Naive thymus-derived CD4-positive, alpha-beta T cell (primary cell): ENCODE results near the gene ENTPD6. TPM values are rescaled to one million over a fixed set of nuclear protein-coding genes. Genes with fewer than 3 reads are reported as not detected.
"Not testable (repeated sequence)": the region's sequence is repeated elsewhere in the genome, so short reads cannot be mapped to it uniquely, and the experiment has no call there.

Experiments
- ATAC-seq: fragments of 150-1000 bp; cut with Tn5 transposase; 2 replicates; pipeline ENCODE4 v1.10.0; 2021; ENCODE audit warnings: mild to moderate bottlenecking, moderate library complexity
- CTCF ChIA-PET: fragments of 350-600 bp; sonication (Branson Sonifier 250); formaldehyde crosslinking; loops from one replicate; lab custom pipeline; 2021; ENCODE audit warnings: antibody characterized with exemption; lab: Charles Lee
- POLR2A ChIA-PET: fragments of 350-600 bp; sonication (Branson Sonifier 250); formaldehyde crosslinking; loops from one replicate; lab custom pipeline; 2021; ENCODE audit warnings: antibody characterized with exemption, inconsistent platforms; lab: Charles Lee
- DNase-seq, 9 donors: peaks; one replicate each; pipeline versions ENCODE4 v3.0.0 to v3.0.0-alpha.2; 2020 to 2022; ENCODE audit warnings: mixed read lengths in 1 of 9
- H3K27ac ChIP-seq: one replicate; pipeline ENCODE4 v1.7.0; 2013; ENCODE audit warnings: mild to moderate bottlenecking, low read depth, low read length, moderate library complexity
- H3K27me3 ChIP-seq, 2 donors: one replicate each; pipeline ENCODE4 v1.7.0; 2013; ENCODE audit warnings: low read length in 2 of 2, mild to moderate bottlenecking in 2 of 2, moderate library complexity in 2 of 2; ENCODE audit not compliant: control insufficient read depth in 2 of 2, insufficient read depth in 2 of 2
- H3K36me3 ChIP-seq, 3 experiments: 1 replicate in 2 of 3; 2 replicates in 1 of 3; pipeline ENCODE4 v1.7.0; 2013; ENCODE audit warnings: low read length in 3 of 3, mild to moderate bottlenecking in 3 of 3, moderate library complexity in 1 of 3; ENCODE audit not compliant: insufficient read depth in 3 of 3, control insufficient read depth in 2 of 3
- H3K4me1 ChIP-seq, 2 donors: one replicate each; pipeline ENCODE4 v1.7.0; 2013; ENCODE audit warnings: low read length in 2 of 2, mild to moderate bottlenecking in 2 of 2, moderate library complexity in 1 of 2; ENCODE audit not compliant: control insufficient read depth in 2 of 2, insufficient read depth in 2 of 2
- H3K4me3 ChIP-seq: 2 replicates; pipeline ENCODE4 v1.7.0; 2013; ENCODE audit warnings: mild to moderate bottlenecking, low read length
- H3K9me3 ChIP-seq, 3 experiments: 1 replicate in 2 of 3; 2 replicates in 1 of 3; pipeline ENCODE4 v1.7.0; 2013; ENCODE audit warnings: low read length in 3 of 3; ENCODE audit not compliant: control insufficient read depth in 2 of 3
- H3K27ac Mint-ChIP-seq, 9 donors: one replicate each; pipeline ENCODE4 v1.8.0; 2020 to 2022; ENCODE audit warnings: mixed read lengths in 9 of 9, mild to moderate bottlenecking in 8 of 9, moderate library complexity in 5 of 9, inconsistent platforms in 2 of 9
- H3K27me3 Mint-ChIP-seq, 5 donors: one replicate each; pipeline ENCODE4 v1.8.0; 2021 to 2022; ENCODE audit warnings: mixed read lengths in 5 of 5, mild to moderate bottlenecking in 1 of 5
- H3K36me3 Mint-ChIP-seq, 5 donors: one replicate each; pipeline ENCODE4 v1.8.0; 2020 to 2022; ENCODE audit warnings: mixed read lengths in 5 of 5, mild to moderate bottlenecking in 3 of 5, inconsistent platforms in 1 of 5
- H3K4me1 Mint-ChIP-seq, 7 donors: one replicate each; pipeline ENCODE4 v1.8.0; 2020 to 2022; ENCODE audit warnings: mixed read lengths in 7 of 7, mild to moderate bottlenecking in 3 of 7, inconsistent platforms in 1 of 7
- H3K4me3 Mint-ChIP-seq, 10 donors: one replicate each; pipeline ENCODE4 v1.8.0; 2020 to 2022; ENCODE audit warnings: mild to moderate bottlenecking in 10 of 10, mixed read lengths in 10 of 10, moderate library complexity in 6 of 10, inconsistent platforms in 2 of 10
- H3K9me3 Mint-ChIP-seq, 11 donors: one replicate each; pipeline ENCODE4 v1.8.0; 2020 to 2022; ENCODE audit warnings: mixed read lengths in 11 of 11, mild to moderate bottlenecking in 4 of 11, inconsistent platforms in 1 of 11, moderate library complexity in 1 of 11
- intact Hi-C, 2 donors: fragments of 100-400 bp; cut with micrococcal nuclease; formaldehyde crosslinking; loops; one replicate each; pipeline ENCODE4 v1.15.1; 2023
- polyA plus RNA-seq, 2 donors: library from polyadenylated mRNA; unstranded; fragments of 300-500 nt; fragmentation: Illumina TruSeq; gene quantifications; one replicate each; pipeline ENCODE4 v1.2.3, GENCODE V29; 2021
- total RNA-seq, 6 experiments: library from RNA in 5 of 6; stranded (reverse) in 5 of 6; gene quantifications; 1 replicate in 5 of 6; 2 replicates in 1 of 6; pipeline ENCODE4 v1.2.3 and lab custom pipeline; 2021 to 2026

The ENTPD6 gene
- total and polyA plus RNA-seq, 7 experiments from 2014 or later: 41.1 to 108 (median 68.6) TPM

DNA sequence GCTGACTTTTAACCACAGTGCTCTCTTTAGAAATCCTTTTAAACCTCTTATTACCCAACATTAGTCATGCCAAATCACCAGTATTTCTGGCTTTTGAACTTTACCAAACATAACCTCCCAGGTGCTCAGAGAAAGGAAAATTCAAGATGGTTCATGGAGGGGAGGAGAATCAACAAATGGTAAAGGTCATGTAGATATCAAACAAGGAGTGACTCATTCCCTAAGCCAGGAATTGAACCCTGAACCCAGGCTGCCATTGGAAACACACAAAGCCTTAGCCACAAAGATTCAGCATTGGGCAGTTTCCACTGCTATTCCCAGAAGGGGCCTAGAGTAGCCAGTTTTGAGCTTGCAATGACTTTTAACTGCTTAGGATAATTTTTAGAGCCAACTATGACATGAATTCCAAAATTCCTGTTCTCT lies 21.6 kb upstream of the ENTPD6 start:
- ChIA-PET POLR2A (interaction anchor here (0.6 kb wide), 1 partner anchor 732 kb away, joined by 3 read pairs; no protein-coding TSS in a partner anchor), CTCF (no interaction called here)
- H3K9me3 Mint-ChIP-seq: peaks cover 0 to 13% (median 0%) of the 10 kb centered on the region in 11 donors
- Histone ChIP-seq H3K9me3 (no peaks in the 10 kb centered on the region), H3K27ac (no peak overlapping the region), H3K27me3 (no peaks in the 10 kb centered on the region), H3K36me3 (no peaks in the 10 kb centered on the region), H3K4me3 (no peak overlapping the region), H3K4me1 (no peaks in the 10 kb centered on the region)
- no peak overlapping the region for H3K27ac Mint-ChIP-seq
- DNase-seq (no peak), ATAC-seq (no peak)
- H3K27me3 Mint-ChIP-seq: peaks cover 0 to 20% (median 0%) of the 10 kb centered on the region in 5 donors
- no peak overlapping the region for H3K4me3 Mint-ChIP-seq
- intact Hi-C loops: no loop called here
- peaks cover 0 to 4% (median 0%) of the 10 kb centered on the region in 5 donors for H3K36me3 Mint-ChIP-seq
- H3K4me1 Mint-ChIP-seq: no peaks in the 10 kb centered on the region

GRCh38 chr20:25176184-25176583 lies 19.3 kb upstream of the ENTPD6 start:
- Mint-ChIP-seq H3K9me3 (peaks cover 0 to 13% (median 0%) of the 10 kb centered on the region in 11 donors), H3K27me3 (peaks cover 0 to 14% (median 0%) of the 10 kb centered on the region in 5 donors), H3K4me3 (no peak overlapping the region), H3K36me3 (peaks cover 0 to 4% (median 0%) of the 10 kb centered on the region in 5 donors), H3K27ac (no peak overlapping the region), H3K4me1 (no peaks in the 10 kb centered on the region)
- CTCF ChIA-PET: interaction anchor here (1.6 kb wide), 1 partner anchor 180 kb away, joined by 5 read pairs; no protein-coding TSS in a partner anchor
- H3K4me1 ChIP-seq: no peaks in the 10 kb centered on the region
- no peak overlapping the region for H3K4me3 ChIP-seq
- no peaks in the 10 kb centered on the region for H3K9me3 ChIP-seq
- ATAC-seq (no peak), DNase-seq (no peak)
- intact Hi-C loops: loop anchor here in 1 of 2 donors (5.0 kb wide), 1 partner anchor 1074 kb away; no protein-coding TSS in a partner anchor
- no peak overlapping the region for H3K27ac ChIP-seq
- POLR2A ChIA-PET: interaction anchor here (1.1 kb wide), 1 partner anchor 8 kb away, joined by 3 read pairs; no protein-coding TSS in a partner anchor
- no peaks in the 10 kb centered on the region for H3K36me3 ChIP-seq
- no peaks in the 10 kb centered on the region for H3K27me3 ChIP-seq

DNA sequence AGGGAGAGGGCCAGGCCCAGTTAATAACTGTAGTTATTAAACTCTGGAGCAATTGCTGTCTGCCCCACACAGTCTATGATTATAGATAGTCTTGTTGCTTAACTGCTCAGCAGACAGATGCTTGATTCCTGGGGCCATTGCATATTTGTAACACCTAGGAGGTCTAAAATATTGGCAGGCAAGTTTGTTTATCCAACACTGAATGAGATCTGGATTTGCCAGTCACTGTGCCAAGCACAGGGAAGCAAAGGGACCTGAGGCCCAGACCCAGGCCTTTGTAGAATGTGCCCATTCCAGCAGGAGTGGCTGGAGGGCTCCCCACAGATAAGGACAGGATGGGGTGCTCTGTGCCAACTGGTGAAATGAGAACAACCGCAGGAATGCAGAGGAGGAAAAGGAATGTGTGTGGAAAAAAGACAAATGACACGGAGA lies 17.6 kb upstream of the ENTPD6 start:
- no peak overlapping the region for H3K27ac Mint-ChIP-seq
- intact Hi-C loops: loop anchor here (2.0 to 5.0 kb wide), 3 partner anchors 113 to 1076 kb away; no protein-coding TSS in a partner anchor
- H3K36me3 Mint-ChIP-seq: peaks cover 0 to 3% (median 0%) of the 10 kb centered on the region in 5 donors
- H3K4me3 Mint-ChIP-seq: no peak overlapping the region
- no peaks in the 10 kb centered on the region for H3K4me1 ChIP-seq
- H3K27me3 ChIP-seq: no peaks in the 10 kb centered on the region
- no peaks in the 10 kb centered on the region for H3K36me3 ChIP-seq
- no peak for DNase-seq
- H3K4me1 Mint-ChIP-seq: no peaks in the 10 kb centered on the region
- ChIA-PET POLR2A (no interaction called here), CTCF (interaction anchor here (0.6 to 2.8 kb wide), 2 partner anchors 40 to 184 kb away, joined by 3 to 12 read pairs; no protein-coding TSS in a partner anchor)
- H3K27ac ChIP-seq: no peak overlapping the region
- no peaks in the 10 kb centered on the region for H3K9me3 ChIP-seq
- H3K27me3 Mint-ChIP-seq: peaks cover 0 to 20% (median 0%) of the 10 kb centered on the region in 5 donors
- no peak overlapping the region for H3K4me3 ChIP-seq
- ATAC-seq: no peak
- H3K9me3 Mint-ChIP-seq: peaks cover 0 to 16% (median 3%) of the 10 kb centered on the region in 11 donors

GRCh38 chr20:25178563-25179438 lies 16.7 kb upstream of the ENTPD6 start:
- H3K27me3 ChIP-seq: no peaks in the 10 kb centered on the region

GRCh38 chr20:25179439-25180089 lies 15.9 kb upstream of the ENTPD6 start:
- POLR2A ChIA-PET: interaction anchor here (1.3 kb wide), 1 partner anchor 15 kb away, joined by 4 read pairs; no protein-coding TSS in a partner anchor
- peaks cover 0 to 6% (median 5%) of the 10 kb centered on the region in 5 donors for H3K36me3 Mint-ChIP-seq
- no peaks in the 10 kb centered on the region for H3K9me3 ChIP-seq
- H3K27me3 Mint-ChIP-seq: peaks cover 8 to 32% (median 14%) of the 10 kb centered on the region in 5 donors
- H3K4me3 Mint-ChIP-seq: no peak overlapping the region
- no peak overlapping the region for H3K27ac ChIP-seq
- H3K9me3 Mint-ChIP-seq: peaks cover 7 to 25% (median 11%) of the 10 kb centered on the region in 11 donors
- H3K4me1 ChIP-seq: no peaks in the 10 kb centered on the region
- CTCF ChIA-PET: interaction anchor here (0.9 to 2.8 kb wide), 5 partner anchors 21 to 186 kb away, joined by 3 to 12 read pairs (median 3); no protein-coding TSS in a partner anchor
- intact Hi-C loops: loop anchor here (1.0 to 5.0 kb wide), 7 partner anchors 95 to 1077 kb away; no protein-coding TSS in a partner anchor
- H3K4me3 ChIP-seq: no peak overlapping the region
- no peaks in the 10 kb centered on the region for H3K4me1 Mint-ChIP-seq
- no peak for DNase-seq
- ATAC-seq: no peak
- H3K27me3 ChIP-seq: no peaks in the 10 kb centered on the region
- H3K36me3 ChIP-seq: no peaks in the 10 kb centered on the region
- peak overlapping the region in 1 of 9 donors; percentile 28 for H3K27ac Mint-ChIP-seq

More at GRCh38 chr20:25178563-25179438, 16.7 kb upstream of the ENTPD6 start:
- peaks cover 0 to 5% (median 3%) of the 10 kb centered on the region in 5 donors for H3K36me3 Mint-ChIP-seq
- peaks cover 3 to 17% (median 7%) of the 10 kb centered on the region in 11 donors for H3K9me3 Mint-ChIP-seq
- no peak overlapping the region for H3K27ac ChIP-seq
- H3K4me3 ChIP-seq: no peak overlapping the region
- peak; percentile 82 for ATAC-seq
- no peaks in the 10 kb centered on the region for H3K4me1 ChIP-seq
- peak overlapping the region in 1 of 9 donors; percentile 38 for H3K27ac Mint-ChIP-seq
- peak in 6 of 9 donors; percentile 21 to 52 (median 46) for DNase-seq
- no peak overlapping the region for H3K4me3 Mint-ChIP-seq
- H3K4me1 Mint-ChIP-seq: no peaks in the 10 kb centered on the region
- ChIA-PET CTCF (interaction anchor here (0.6 to 2.8 kb wide), 7 partner anchors 22 to 185 kb away, joined by 3 to 12 read pairs (median 3); no protein-coding TSS in a partner anchor), POLR2A (interaction anchor here (0.9 to 1.3 kb wide), 2 partner anchors 16 to 183 kb away, joined by 4 read pairs; no protein-coding TSS in a partner anchor)
- intact Hi-C loops: loop anchor here (1.0 to 5.0 kb wide), 7 partner anchors 94 to 1076 kb away; no protein-coding TSS in a partner anchor
- no peaks in the 10 kb centered on the region for H3K9me3 ChIP-seq
- H3K27me3 Mint-ChIP-seq: peaks cover 4 to 27% (median 7%) of the 10 kb centered on the region in 5 donors
- no peaks in the 10 kb centered on the region for H3K36me3 ChIP-seq

DNA sequence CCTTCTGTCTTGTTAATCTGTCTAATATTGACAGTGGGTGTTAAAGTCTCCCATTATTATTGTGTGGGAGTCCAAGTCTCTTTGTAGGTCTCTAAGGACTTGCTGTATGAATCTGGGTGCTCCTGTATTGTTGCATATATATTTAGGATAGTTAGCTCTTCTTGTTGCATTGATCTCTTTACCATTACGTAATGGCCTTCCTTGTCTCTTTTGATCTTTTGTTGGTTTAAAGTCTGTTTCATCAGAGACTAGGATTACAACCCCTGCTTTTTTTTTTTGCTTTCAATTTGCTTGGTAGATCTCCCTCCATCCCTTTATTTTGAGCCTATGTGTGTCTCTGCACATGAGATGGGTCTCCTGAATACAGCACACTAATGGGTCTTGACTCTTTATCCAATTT lies 11.1 kb upstream of the ENTPD6 start:
- peaks cover 21 to 59% (median 48%) of the 10 kb centered on the region in 5 donors for H3K27me3 Mint-ChIP-seq

More for the DNA sequence above, 11.1 kb upstream of the ENTPD6 start:
- DNase-seq, H3K4me1 ChIP-seq, H3K36me3 ChIP-seq, H3K4me1 Mint-ChIP-seq, H3K4me3 ChIP-seq, intact Hi-C loops, H3K9me3 ChIP-seq, ATAC-seq, H3K27me3 ChIP-seq, CTCF ChIA-PET, POLR2A ChIA-PET, H3K27ac ChIP-seq, H3K27ac Mint-ChIP-seq, H3K4me3 Mint-ChIP-seq: not testable (repeated sequence)
- Mint-ChIP-seq H3K9me3 (peaks cover 7 to 38% (median 16%) of the 10 kb centered on the region in 11 donors), H3K36me3 (peaks cover 0 to 18% (median 6%) of the 10 kb centered on the region in 5 donors)
